Measurements from ENCODE around the gene B3GNT2.

- TF ChIP-seq CTCF (IDR thresholded peaks at IDR 0.05; ENCODE audit: borderline replicate concordance, extremely low read depth, low read length, poor library complexity, severe bottlenecking) (no peak), EZH2 (IDR thresholded peaks at IDR 0.05; ENCODE audit: borderline replicate concordance, low read depth, low read length, severe bottlenecking) (no peak)
These were observed 54.3 kb downstream of the B3GNT2 start for GRCh38 chr2:62250239-62250638.

All from DND-41 (cell line).